SK-N-SH (cell line): ENCODE measurements around the gene DNPH1. TPM values are rescaled to one million over a fixed set of nuclear protein-coding genes. Genes with fewer than 3 reads are reported as not detected.

ENCODE experiments used
- CTCF ChIA-PET: fragments of 300-600, 350-600 bp; formaldehyde crosslinking; extraction: SDS; loops from one replicate; lab custom pipeline; 2021; lab: Yijun Ruan, JAX
- POLR2A ChIA-PET: fragments of 350-600 bp; sonication (Branson Sonifier 250); formaldehyde crosslinking; extraction: SDS; loops from one replicate; lab custom pipeline; 2020; ENCODE audit warnings: antibody characterized with exemption, inconsistent platforms; lab: Yijun Ruan, JAX
- DNase-seq: peaks from one replicate; pipeline ENCODE4 v3.0.0; 2012
- H2AFZ ChIP-seq: fragments of 200-600 bp; sonication (generic); 2 replicates; pipeline ENCODE4 v1.8.1; 2016; ENCODE audit warnings: antibody characterized with exemption, mild to moderate bottlenecking, low read depth
- H3F3A ChIP-seq: fragments of 200-600 bp; sonication (generic); replicated peaks from 2 replicates; pipeline ENCODE3; 2016; ENCODE audit warnings: antibody characterized with exemption, mild to moderate bottlenecking; ENCODE audit not compliant: insufficient read depth
- H3K27ac ChIP-seq, 2 experiments: fragments of 200-500 bp in 1 of 2; fragments of 200-600 bp in 1 of 2; sonication (Bioruptor generic) in 1 of 2; sonication (generic), shearing (Covaris generic) in 1 of 2; 2 replicates each; pipeline versions ENCODE4 v1.5.1 to v1.6.1; 2014 to 2016; ENCODE audit warnings: low read depth in 2 of 2, inconsistent platforms in 1 of 2, low read length in 1 of 2, mild to moderate bottlenecking in 1 of 2, mixed read lengths in 1 of 2
- H3K27me3 ChIP-seq: fragments of 200-600 bp; sonication (generic), shearing (Covaris generic); 2 replicates; pipeline ENCODE4 v1.6.1; 2016; ENCODE audit warnings: mixed run types; ENCODE audit not compliant: insufficient read depth
- H3K36me3 ChIP-seq, 2 experiments: fragments of 200-500 bp in 1 of 2; fragments of 200-600 bp in 1 of 2; sonication (Bioruptor generic) in 1 of 2; sonication (generic) in 1 of 2; replicated peaks in 1 of 2; 2 replicates each; pipeline versions ENCODE3 to v1.5.1; 2014 to 2016; ENCODE audit warnings: low read length in 1 of 2, mild to moderate bottlenecking in 1 of 2; ENCODE audit not compliant: insufficient read depth in 2 of 2, control insufficient read depth in 1 of 2
- H3K4me1 ChIP-seq, 2 experiments: fragments of 200-500 bp in 1 of 2; fragments of 200-600 bp in 1 of 2; sonication (Bioruptor generic) in 1 of 2; sonication (generic), shearing (Covaris generic) in 1 of 2; 2 replicates each; pipeline versions ENCODE4 v1.5.1 to v1.6.1; 2014 to 2016; ENCODE audit warnings: low read depth in 1 of 2, low read length in 1 of 2, mixed run types in 1 of 2; ENCODE audit not compliant: insufficient read depth in 2 of 2, control insufficient read depth in 1 of 2
- H3K4me2 ChIP-seq: fragments of 200-600 bp; sonication (generic), shearing (Covaris generic); 2 replicates; pipeline ENCODE4 v1.6.1; 2017; ENCODE audit warnings: mixed run types
- H3K4me3 ChIP-seq, 2 experiments: fragments of 200-500 bp in 1 of 2; fragments of 200-600 bp in 1 of 2; sonication (Bioruptor generic) in 1 of 2; sonication (generic), shearing (Covaris generic) in 1 of 2; 2 replicates each; pipeline versions ENCODE4 v1.5.1 to v1.8.1; 2014 to 2016; ENCODE audit warnings: low read depth in 2 of 2, inconsistent platforms in 1 of 2, low read length in 1 of 2, mild to moderate bottlenecking in 1 of 2, mixed read lengths in 1 of 2, moderate library complexity in 1 of 2
- H3K79me2 ChIP-seq: fragments of 200-600 bp; sonication (generic); 2 replicates; pipeline ENCODE4 v1.8.1; 2017; ENCODE audit warnings: mild to moderate bottlenecking; ENCODE audit not compliant: insufficient read depth
- H3K9ac ChIP-seq: fragments of 200-600 bp; sonication (generic); 2 replicates; pipeline ENCODE4 v1.6.1; 2017; ENCODE audit warnings: mixed run types
- H3K9me2 ChIP-seq: fragments of 200-600 bp; sonication (generic); 2 replicates; pipeline ENCODE4 v1.6.1; 2017; ENCODE audit warnings: mixed run types
- H3K9me3 ChIP-seq: fragments of 200-600 bp; sonication (generic); 2 replicates; pipeline ENCODE4 v1.6.1; 2017; ENCODE audit warnings: mixed run types, mild to moderate bottlenecking, moderate library complexity
- H4K20me1 ChIP-seq: fragments of 200-600 bp; sonication (generic); 2 replicates; pipeline ENCODE4 v1.6.1; 2017; ENCODE audit warnings: mild to moderate bottlenecking, mixed run types; ENCODE audit not compliant: insufficient read depth
- CTCF ChIP-seq: fragments of 200-600 bp; sonication (generic); IDR thresholded peaks from 2 replicates; pipeline ENCODE4 v1.6.1; 2017; ENCODE audit warnings: antibody characterized with exemption, mild to moderate bottlenecking, moderate library complexity
- FOXM1 ChIP-seq: IDR thresholded peaks from 2 replicates; pipeline ENCODE4 v1.4.0; 2012; ENCODE audit warnings: low read depth, mild to moderate bottlenecking
- GABPA ChIP-seq: IDR thresholded peaks from 2 replicates; pipeline ENCODE4 v1.4.0; 2012; ENCODE audit warnings: low read depth, mild to moderate bottlenecking
- GATA2 ChIP-seq: sonication (generic); formaldehyde crosslinking; IDR thresholded peaks from 2 replicates; pipeline ENCODE4 v1.5.0; 2020; ENCODE audit warnings: mild to moderate bottlenecking, missing genetic modification reagents
- IRF3 ChIP-seq: fragments of 150-350 bp; IDR thresholded peaks from 2 replicates; pipeline ENCODE4 v1.6.1; 2016; ENCODE audit warnings: mild to moderate bottlenecking, low read depth, low read length
- JUND ChIP-seq: IDR thresholded peaks from 2 replicates; pipeline ENCODE4 v1.4.0; 2012
- NRF1 ChIP-seq: IDR thresholded peaks from 2 replicates; pipeline ENCODE4 v1.6.1; 2012; ENCODE audit warnings: low read depth, mild to moderate bottlenecking, low read length
- RCOR1 ChIP-seq: fragments of 150-350 bp; IDR thresholded peaks from 2 replicates; pipeline ENCODE4 v1.6.1; 2017; ENCODE audit warnings: antibody characterized with exemption, low read length
- SIN3A ChIP-seq: IDR thresholded peaks from 2 replicates; pipeline ENCODE4 v1.6.1; 2012; ENCODE audit warnings: low read depth, mild to moderate bottlenecking, low read length, moderate library complexity, borderline replicate concordance
- SMC3 ChIP-seq: IDR thresholded peaks from 2 replicates; pipeline ENCODE4 v1.6.1; 2012; ENCODE audit warnings: low read depth, low read length, improper control_type of control experiment
- ZBTB33 ChIP-seq: IDR thresholded peaks from 2 replicates; pipeline ENCODE4 v1.4.0; 2012; ENCODE audit warnings: low read depth, borderline replicate concordance
- WGBS: methylation state at CpG from one replicate; pipeline ENCODE4 v1.1.6; 2017; ENCODE audit warnings: low lambda C conversion rate; 5-methylcytosine and 5-hydroxymethylcytosine counted together
- polyA plus RNA-seq, 3 experiments: library from polyadenylated mRNA; depleted of rRNA; stranded (reverse); fragments of >200 nt; gene quantifications; 2 replicates each; pipeline ENCODE4 v1.2.3, GENCODE V29; 2012

The DNPH1 gene
- polyA plus RNA-seq, 1 of the 3 experiments (the other 2 are of a cell fraction) = 287 TPM

GRCh38 chr6:43222418-43223059, 6.7 kb downstream of the DNPH1 start:
- ChIA-PET POLR2A (no interaction called here), CTCF (no interaction called here)
- Histone ChIP-seq H4K20me1 (no peaks in the 10 kb centered on the region), H3K4me1 (peaks cover 0 to 5% of the 10 kb centered on the region in 2 experiments; a peak in 1 of 4 replicates), H3F3A (peaks cover 2% of the 10 kb centered on the region), H3K36me3 (peaks cover 8 to 30% of the 10 kb centered on the region in 2 experiments), H3K4me3 (no peak overlapping the region), H3K27me3 (no peaks in the 10 kb centered on the region), H2AFZ (no peak overlapping the region), H3K9ac (no peak overlapping the region), H3K4me2 (no peak overlapping the region), H3K79me2 (peaks cover under 1% of the 10 kb centered on the region; the same call in 1 of the 2 replicates), H3K9me2 (no peaks in the 10 kb centered on the region), H3K27ac (no peak overlapping the region), H3K9me3 (no peaks in the 10 kb centered on the region)
- DNase-seq = no peak
- 94% methylated on average over 11 of the region's 15 CpGs for WGBS
- TF ChIP-seq CTCF (no peak), NRF1 (no peak), ZBTB33 (no peak), FOXM1 (no peak), GABPA (no peak), JUND (no peak), SIN3A (no peak), SMC3 (no peak), RCOR1 (no peak)

GRCh38 chr6:43221046-43221972, 8.0 kb downstream of the DNPH1 start:
- no peak for DNase-seq
- Histone ChIP-seq H4K20me1 (no peaks in the 10 kb centered on the region), H2AFZ (no peak overlapping the region), H3K9me2 (no peaks in the 10 kb centered on the region), H3K36me3 (peaks cover 10 to 38% of the 10 kb centered on the region in 2 experiments), H3K9ac (no peak overlapping the region), H3K27ac (no peak overlapping the region), H3K4me1 (peaks cover 0 to 5% of the 10 kb centered on the region in 2 experiments; a peak in 1 of 4 replicates), H3K27me3 (no peaks in the 10 kb centered on the region)
- POLR2A ChIA-PET = interaction anchor here (0.5 to 1.1 kb wide), 3 partner anchors 8 to 912 kb away, joined by 3 read pairs; partner anchors contain the start of gene DNPH1
- WGBS = 92% methylated on average over 19 of the region's 20 CpGs
- CTCF ChIA-PET = interaction anchor here (0.9 to 2.5 kb wide), 3 partner anchors 8 to 51 kb away, joined by 3 to 20 read pairs (median 3); partner anchors contain the start of gene DNPH1
- TF ChIP-seq GATA2 = no peak
- TF ChIP-seq SIN3A = no peak
- no peak for TF ChIP-seq IRF3
- no peak for TF ChIP-seq SMC3
- TF ChIP-seq, all 33 proteins: peak for 0
- Histone ChIP-seq H3F3A (peaks cover 2% of the 10 kb centered on the region), H3K9me3 (no peaks in the 10 kb centered on the region), H3K79me2 (no peaks in the 10 kb centered on the region), H3K4me2 (no peak overlapping the region), H3K4me3 (no peak overlapping the region)
